Right atrium auricular region (tissue), 2 donors: ENCODE data around the gene SPHKAP. TPM values are rescaled to one million over a fixed set of nuclear protein-coding genes. Genes with fewer than 3 reads are reported as not detected.

Experiments
- DNase-seq: peaks from one replicate; pipeline ENCODE4 v3.0.0-alpha.2; 2019; ENCODE audit warnings: low spot score
- H3K27ac ChIP-seq, 2 donors: fragments of 200-600 bp; sonication (generic); 1 replicate in 1 of 2; 2 replicates in 1 of 2; pipeline ENCODE4 v1.5.1; 2016 to 2019
- H3K27me3 ChIP-seq, 2 donors: fragments of 200-600 bp; sonication (generic); one replicate each; pipeline versions ENCODE4 v1.5.1 to v1.6.0; 2017 to 2019
- H3K36me3 ChIP-seq: fragments of 200-600 bp; sonication (generic); one replicate; pipeline ENCODE4 v1.5.1; 2016
- H3K4me1 ChIP-seq, 2 donors: fragments of 200-600 bp; sonication (generic); one replicate each; pipeline versions ENCODE4 v1.5.1 to v1.6.0; 2017 to 2019
- H3K4me3 ChIP-seq, 2 donors: fragments of 200-600 bp; sonication (generic); 1 replicate in 1 of 2; 2 replicates in 1 of 2; pipeline ENCODE4 v1.5.1; 2017 to 2019; ENCODE audit warnings: mild to moderate bottlenecking in 1 of 2, moderate library complexity in 1 of 2
- H3K9me3 ChIP-seq, 2 donors: fragments of 200-600 bp; sonication (generic); one replicate each; pipeline ENCODE4 v1.5.1; 2019
- total RNA-seq, 2 donors: library from RNA; depleted of rRNA; stranded (reverse); fragments of >200 nt; gene quantifications; one replicate each; pipeline ENCODE4 v1.1.0, GENCODE V29; 2016
- TF ChIP-seq, protein P1 (sequence below), 2 donors: fragments of 200-600 bp; sonication (generic); IDR thresholded peaks; one replicate each; pipeline ENCODE4 v1.5.1; 2019; ENCODE audit warnings: antibody characterized with exemption in 2 of 2

The SPHKAP gene
- total RNA-seq, 2 donors from 2014 or later: 23.5 to 75.5 TPM

DNA sequence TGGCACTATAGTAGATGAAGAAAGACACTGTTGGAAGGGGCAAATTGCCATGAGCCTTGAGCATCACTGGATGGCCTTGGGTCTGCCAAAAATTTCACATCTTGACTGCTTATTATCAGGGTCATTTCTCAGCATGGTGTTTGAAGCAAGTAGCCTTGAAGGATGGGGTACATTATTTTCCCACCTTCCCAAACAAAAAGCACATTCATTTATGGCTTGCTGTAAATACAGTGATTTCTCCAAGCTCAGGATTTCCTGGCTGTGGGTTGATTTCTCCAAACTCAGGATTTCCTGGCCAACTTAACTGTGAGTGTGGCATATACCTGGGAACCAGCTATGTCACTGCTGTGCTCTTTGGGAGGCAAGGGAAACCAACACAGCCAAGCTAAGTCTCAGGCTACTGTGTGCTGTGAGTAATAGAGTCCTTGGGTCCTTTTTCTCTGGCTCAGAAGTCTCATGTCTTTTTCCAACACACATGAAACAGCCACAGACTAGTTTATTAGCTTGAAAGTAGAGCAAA is 116.6 kb downstream of the SPHKAP start:
- Histone ChIP-seq H3K27ac (no peak overlapping the region), H3K9me3 (no peaks in the 10 kb centered on the region), H3K27me3 (no peaks in the 10 kb centered on the region), H3K36me3 (no peaks in the 10 kb centered on the region), H3K4me1 (no peaks in the 10 kb centered on the region), H3K4me3 (no peak overlapping the region)
- no peak for DNase-seq
- TF ChIP-seq, protein P1, sequence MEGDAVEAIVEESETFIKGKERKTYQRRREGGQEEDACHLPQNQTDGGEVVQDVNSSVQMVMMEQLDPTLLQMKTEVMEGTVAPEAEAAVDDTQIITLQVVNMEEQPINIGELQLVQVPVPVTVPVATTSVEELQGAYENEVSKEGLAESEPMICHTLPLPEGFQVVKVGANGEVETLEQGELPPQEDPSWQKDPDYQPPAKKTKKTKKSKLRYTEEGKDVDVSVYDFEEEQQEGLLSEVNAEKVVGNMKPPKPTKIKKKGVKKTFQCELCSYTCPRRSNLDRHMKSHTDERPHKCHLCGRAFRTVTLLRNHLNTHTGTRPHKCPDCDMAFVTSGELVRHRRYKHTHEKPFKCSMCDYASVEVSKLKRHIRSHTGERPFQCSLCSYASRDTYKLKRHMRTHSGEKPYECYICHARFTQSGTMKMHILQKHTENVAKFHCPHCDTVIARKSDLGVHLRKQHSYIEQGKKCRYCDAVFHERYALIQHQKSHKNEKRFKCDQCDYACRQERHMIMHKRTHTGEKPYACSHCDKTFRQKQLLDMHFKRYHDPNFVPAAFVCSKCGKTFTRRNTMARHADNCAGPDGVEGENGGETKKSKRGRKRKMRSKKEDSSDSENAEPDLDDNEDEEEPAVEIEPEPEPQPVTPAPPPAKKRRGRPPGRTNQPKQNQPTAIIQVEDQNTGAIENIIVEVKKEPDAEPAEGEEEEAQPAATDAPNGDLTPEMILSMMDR (IDR thresholded peaks at IDR 0.05): no peak

DNA sequence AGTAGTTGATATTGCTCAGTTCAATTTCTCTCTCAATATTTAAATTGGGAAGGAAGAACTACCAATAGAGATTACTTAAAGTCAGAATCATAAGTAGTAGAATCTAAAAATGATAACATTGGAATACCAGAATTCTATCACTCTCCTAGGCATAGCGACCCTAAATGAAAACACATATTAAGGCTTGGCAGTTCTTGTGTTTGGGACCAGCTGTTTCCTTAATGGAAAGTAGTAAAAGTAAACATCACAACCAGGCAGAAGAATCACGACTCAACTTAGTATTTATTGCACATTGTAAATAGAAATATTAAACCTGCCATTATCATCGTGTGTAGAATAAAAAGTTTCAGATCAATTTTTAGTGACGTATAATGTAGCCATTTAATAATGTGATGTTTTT is 117.5 kb downstream of the SPHKAP start:
- H3K27me3 ChIP-seq: no peaks in the 10 kb centered on the region

DNA sequence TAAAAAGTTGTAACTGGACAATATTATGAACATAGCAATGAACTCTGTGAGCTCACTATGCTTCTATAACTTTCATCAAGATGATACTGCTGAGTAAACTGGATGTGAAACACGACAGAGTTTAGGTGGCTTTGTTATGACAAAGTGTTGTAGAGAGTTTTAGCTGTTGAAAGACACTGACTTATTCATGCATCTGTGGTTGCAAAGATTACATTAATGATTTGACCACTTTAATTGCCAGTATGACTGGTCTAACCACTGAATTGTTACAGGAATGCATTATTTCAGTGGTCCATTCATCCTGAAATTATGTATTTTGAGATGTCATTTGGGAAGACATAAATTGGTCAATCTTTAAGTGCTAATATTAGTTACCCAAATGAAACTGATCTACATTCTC is 117.9 kb downstream of the SPHKAP start:
- DNase-seq: no peak
- H3K27me3 ChIP-seq: no peaks in the 10 kb centered on the region
- H3K36me3 ChIP-seq: no peaks in the 10 kb centered on the region
- no peak overlapping the region for H3K27ac ChIP-seq
- TF ChIP-seq, protein P1 (IDR thresholded peaks at IDR 0.05): no peak
- H3K4me3 ChIP-seq: no peak overlapping the region
- no peaks in the 10 kb centered on the region for H3K9me3 ChIP-seq
- no peaks in the 10 kb centered on the region for H3K4me1 ChIP-seq

More for the DNA sequence above, 117.5 kb downstream of the SPHKAP start:
- TF ChIP-seq, protein P1 (IDR thresholded peaks at IDR 0.05): no peak
- H3K4me1 ChIP-seq: no peaks in the 10 kb centered on the region
- H3K9me3 ChIP-seq: no peaks in the 10 kb centered on the region
- no peaks in the 10 kb centered on the region for H3K36me3 ChIP-seq
- no peak overlapping the region for H3K27ac ChIP-seq
- H3K4me3 ChIP-seq: no peak overlapping the region
- DNase-seq: no peak

DNA sequence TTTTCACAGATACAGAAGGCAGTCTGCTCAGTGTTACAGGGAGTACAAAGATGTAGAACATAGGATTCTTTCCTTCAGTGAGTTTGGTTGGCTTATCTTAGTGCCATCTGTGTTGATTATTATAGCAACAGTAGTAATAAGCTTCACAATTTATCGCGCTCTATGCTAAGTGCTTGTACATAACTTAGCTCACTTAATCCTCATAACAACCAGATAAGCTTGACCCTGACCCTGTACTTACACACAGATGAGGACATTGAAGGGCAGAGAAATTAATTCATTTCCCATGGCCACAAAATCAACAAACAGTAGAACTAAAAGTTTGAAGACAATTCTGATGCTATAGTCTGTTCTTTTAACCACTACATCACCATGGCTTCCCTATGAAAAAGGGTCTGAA is 121.8 kb downstream of the SPHKAP start:
- Histone ChIP-seq H3K4me1 (no peaks in the 10 kb centered on the region), H3K9me3 (no peaks in the 10 kb centered on the region), H3K36me3 (no peaks in the 10 kb centered on the region), H3K27ac (peak overlapping the region in 1 of 2 donors; percentile 29), H3K27me3 (no peaks in the 10 kb centered on the region), H3K4me3 (no peak overlapping the region)
- no peak for DNase-seq
- TF ChIP-seq, protein P1 (IDR thresholded peaks at IDR 0.05): no peak

DNA sequence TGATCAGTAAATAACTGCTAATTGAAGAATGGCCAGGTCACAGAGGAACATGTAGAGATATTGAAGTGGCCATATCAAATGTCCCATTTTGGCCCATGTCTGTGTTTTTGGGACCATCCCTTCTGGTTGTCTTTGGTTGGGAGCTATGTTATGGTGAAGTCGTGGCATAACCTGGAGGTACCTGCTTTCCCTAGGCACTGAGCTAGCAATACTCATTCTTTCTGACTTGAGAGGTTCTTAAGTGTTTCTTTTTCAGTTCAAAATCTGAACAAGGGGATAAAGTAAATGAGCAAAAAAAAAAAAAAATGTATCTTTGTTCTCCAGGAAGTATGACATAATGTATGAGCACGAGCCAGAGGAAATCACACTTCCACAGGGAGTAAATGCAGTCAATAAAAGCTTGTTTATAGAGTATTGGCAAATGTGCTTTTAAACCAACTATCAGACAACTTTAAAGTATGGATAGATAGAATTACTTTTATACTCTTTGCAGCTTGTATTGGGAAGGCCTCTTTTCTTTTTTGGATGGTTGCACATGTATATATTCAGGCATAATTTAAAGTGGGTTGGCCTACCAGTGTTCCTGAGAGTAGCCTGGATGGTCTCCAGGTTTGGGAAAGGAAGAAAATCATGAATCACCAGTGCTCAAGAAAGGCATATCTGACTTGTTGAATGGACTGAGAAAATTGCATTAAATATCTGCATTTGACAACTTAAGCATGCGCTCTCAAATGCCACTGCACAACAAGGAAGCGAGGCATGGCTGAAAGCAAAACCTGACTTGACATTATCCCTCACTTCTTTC is 125.0 kb downstream of the SPHKAP start:
- Histone ChIP-seq H3K9me3 (no peaks in the 10 kb centered on the region), H3K4me3 (no peak overlapping the region), H3K4me1 (no peaks in the 10 kb centered on the region), H3K36me3 (no peaks in the 10 kb centered on the region), H3K27ac (no peak overlapping the region), H3K27me3 (no peaks in the 10 kb centered on the region)
- TF ChIP-seq, protein P1 (IDR thresholded peaks at IDR 0.05): no peak
- DNase-seq: no peak
